H9 (cell line): ENCODE data around the gene YOD1. TPM values are rescaled to one million over a fixed set of nuclear protein-coding genes. Genes with fewer than 3 reads are reported as not detected.

Experiments
- DNase-seq: peaks from one replicate; pipeline ENCODE4 v3.0.0-alpha.2; 2017
- H2AFZ ChIP-seq: one replicate; pipeline ENCODE4 v1.6.1; 2013; ENCODE audit warnings: mild to moderate bottlenecking, low read length, control low read depth, moderate library complexity
- H2AK5ac ChIP-seq: 2 replicates; pipeline ENCODE4 v1.6.1; 2013; ENCODE audit warnings: low read length, control low read depth, mixed read lengths; ENCODE audit not compliant: insufficient read length
- H2BK120ac ChIP-seq: one replicate; pipeline ENCODE4 v1.6.1; 2013; ENCODE audit warnings: low read depth, mild to moderate bottlenecking, low read length, control low read depth, inconsistent platforms; ENCODE audit not compliant: poor library complexity, severe bottlenecking
- H2BK12ac ChIP-seq: 2 replicates; pipeline ENCODE4 v1.6.1; 2013; ENCODE audit warnings: low read length, control low read depth, mixed read lengths, low read depth; ENCODE audit not compliant: insufficient read length
- H2BK15ac ChIP-seq: 2 replicates; pipeline ENCODE4 v1.6.1; 2013; ENCODE audit warnings: low read depth, low read length, control low read depth
- H2BK20ac ChIP-seq: one replicate; pipeline ENCODE4 v1.6.1; 2013; ENCODE audit warnings: low read depth, mild to moderate bottlenecking, low read length, control low read depth, inconsistent platforms; ENCODE audit not compliant: poor library complexity, severe bottlenecking
- H2BK5ac ChIP-seq: 2 replicates; pipeline ENCODE4 v1.6.1; 2013; ENCODE audit warnings: low read length, control low read depth, mixed read lengths; ENCODE audit not compliant: insufficient read length
- H3K14ac ChIP-seq: 2 replicates; pipeline ENCODE4 v1.6.1; 2013; ENCODE audit warnings: low read length, control low read depth; ENCODE audit not compliant: insufficient read depth
- H3K18ac ChIP-seq: 2 replicates; pipeline ENCODE4 v1.6.1; 2013; ENCODE audit warnings: low read depth, mild to moderate bottlenecking, mixed read lengths, low read length, control low read depth; ENCODE audit not compliant: insufficient read length
- H3K23ac ChIP-seq: 2 replicates; pipeline ENCODE4 v1.6.1; 2013; ENCODE audit warnings: low read length, control low read depth, mixed read lengths, low read depth; ENCODE audit not compliant: insufficient read length
- H3K23me2 ChIP-seq: 2 replicates; pipeline ENCODE4 v1.6.1; 2013; ENCODE audit warnings: low read depth, mild to moderate bottlenecking, mixed read lengths, low read length, control low read depth; ENCODE audit not compliant: insufficient read length, poor library complexity, severe bottlenecking
- H3K27ac ChIP-seq: 2 replicates; pipeline ENCODE4 v1.5.1; 2013; ENCODE audit warnings: low read length, control low read depth, mixed read lengths, low read depth; ENCODE audit not compliant: insufficient read length
- H3K27me3 ChIP-seq: 2 replicates; pipeline ENCODE4 v1.6.1; 2013; ENCODE audit warnings: low read length, control low read depth, inconsistent platforms; ENCODE audit not compliant: insufficient read depth
- H3K4ac ChIP-seq: 2 replicates; pipeline ENCODE4 v1.6.1; 2013; ENCODE audit warnings: low read depth, mild to moderate bottlenecking, control low read depth, inconsistent platforms, low read length, moderate library complexity
- H3K4me1 ChIP-seq: 2 replicates; pipeline ENCODE4 v1.6.1; 2013; ENCODE audit warnings: low read length, control low read depth, inconsistent platforms; ENCODE audit not compliant: insufficient read depth
- H3K4me2 ChIP-seq: 2 replicates; pipeline ENCODE4 v1.6.1; 2013; ENCODE audit warnings: low read length, control low read depth, mixed read lengths; ENCODE audit not compliant: insufficient read length, insufficient read depth
- H3K56ac ChIP-seq: 2 replicates; pipeline ENCODE4 v1.6.1; 2013; ENCODE audit warnings: low read depth, mild to moderate bottlenecking, mixed read lengths, low read length, control low read depth; ENCODE audit not compliant: insufficient read length
- H3K79me1 ChIP-seq: 2 replicates; pipeline ENCODE4 v1.6.1; 2013; ENCODE audit warnings: low read depth, mild to moderate bottlenecking, moderate library complexity, low read length, control low read depth, inconsistent platforms; ENCODE audit not compliant: insufficient read depth, poor library complexity, severe bottlenecking
- H3K79me2 ChIP-seq: 2 replicates; pipeline ENCODE4 v1.6.1; 2013; ENCODE audit warnings: low read length, control low read depth, inconsistent platforms; ENCODE audit not compliant: insufficient read depth
- H3K9ac ChIP-seq: 2 replicates; pipeline ENCODE4 v1.6.1; 2013; ENCODE audit warnings: low read length, control low read depth, mixed read lengths; ENCODE audit not compliant: insufficient read length; ENCODE audit errors: extremely low read depth
- H3K9me3 ChIP-seq: one replicate; pipeline ENCODE4 v1.6.1; 2013; ENCODE audit warnings: low read depth, low read length, inconsistent platforms; ENCODE audit not compliant: control insufficient read depth
- H3T11ph ChIP-seq: one replicate; pipeline ENCODE4 v1.6.1; 2013; ENCODE audit warnings: mild to moderate bottlenecking, low read length, control low read depth, inconsistent platforms
- H4K20me1 ChIP-seq: one replicate; pipeline ENCODE4 v1.6.1; 2013; ENCODE audit not compliant: control insufficient read depth, insufficient read length, insufficient read depth
- H4K5ac ChIP-seq: 2 replicates; pipeline ENCODE4 v1.6.1; 2013; ENCODE audit warnings: low read depth, mild to moderate bottlenecking, mixed read lengths, low read length, control low read depth; ENCODE audit not compliant: insufficient read length
- H4K8ac ChIP-seq: replicated peaks from 2 replicates; pipeline ENCODE4 v1.6.1; 2013; ENCODE audit warnings: low read length, control low read depth, mixed read lengths, low read depth; ENCODE audit not compliant: insufficient read length
- H4K91ac ChIP-seq: 2 replicates; pipeline ENCODE4 v1.6.1; 2013; ENCODE audit warnings: low read depth, mild to moderate bottlenecking, moderate library complexity, mixed read lengths, low read length, control low read depth; ENCODE audit not compliant: insufficient read length
- H3K27ac Mint-ChIP-seq, 3 experiments: 2 replicates in 2 of 3; 3 replicates in 1 of 3; pipeline ENCODE4 v1.8.0; 2020 to 2021; ENCODE audit warnings: mixed read lengths in 3 of 3, mild to moderate bottlenecking in 1 of 3, moderate library complexity in 1 of 3
- H3K27me3 Mint-ChIP-seq: 2 replicates; pipeline ENCODE4 v1.8.0; 2021; ENCODE audit warnings: low read depth, mild to moderate bottlenecking, moderate library complexity, mixed read lengths
- H3K36me3 Mint-ChIP-seq, 3 experiments: 2 replicates in 2 of 3; 3 replicates in 1 of 3; pipeline ENCODE4 v1.8.0; 2020 to 2021; ENCODE audit warnings: low read depth in 3 of 3, mixed read lengths in 3 of 3; ENCODE audit not compliant: insufficient read depth in 1 of 3
- H3K4me1 Mint-ChIP-seq, 2 experiments: 2 replicates each; pipeline ENCODE4 v1.8.0; 2020; ENCODE audit warnings: mixed read lengths in 2 of 2
- H3K4me3 Mint-ChIP-seq, 2 experiments: 2 replicates in 1 of 2; 3 replicates in 1 of 2; pipeline ENCODE4 v1.8.0; 2020 to 2021; ENCODE audit warnings: mild to moderate bottlenecking in 2 of 2, mixed read lengths in 2 of 2, moderate library complexity in 1 of 2
- H3K9me3 Mint-ChIP-seq, 2 experiments: 2 replicates in 1 of 2; 3 replicates in 1 of 2; pipeline ENCODE4 v1.8.0; 2020; ENCODE audit warnings: mild to moderate bottlenecking in 2 of 2, mixed read lengths in 2 of 2, moderate library complexity in 1 of 2
- CTCF ChIP-seq: fragments of 200-600 bp; sonication (generic); conservative IDR thresholded peaks from 3 replicates; pipeline ENCODE4 v1.8.0; 2021; ENCODE audit warnings: antibody characterized with exemption, mild to moderate bottlenecking
- WGBS: extraction: QIAGEN DNeasy Blood & Tissue Kit; methylation state at CpG from one replicate; pipeline ENCODE4 v1.1.7; 2013; ENCODE audit warnings: missing lambda C conversion rate, low lambda C conversion rate, mixed read lengths; ENCODE audit not compliant: insufficient read length; ENCODE audit errors: extremely low coverage; 5-methylcytosine and 5-hydroxymethylcytosine counted together
- total RNA-seq: library from RNA; stranded (reverse); gene quantifications from 2 replicates; pipeline ENCODE4 v1.2.1, GENCODE V29; 2021

The YOD1 gene
- total RNA-seq, 1 experiment from 2014 or later: 8.6 TPM

GRCh38 chr1:207052911-207053769 is 2.1 kb upstream of the YOD1 start, which contains the start of gene PFKFB2:
Gene PFKFB2 (plus strand): TSS chr1:207053275. CDS start chr1:207054718, 1,443 bp downstream.
- no peaks in the 10 kb centered on the region; a peak in 1 of 5 replicates for H3K9me3 Mint-ChIP-seq
- H2AK5ac ChIP-seq: no peak within 1 kb of the TSS
- peak within 1 kb of the TSS; percentile 88 for H3K14ac ChIP-seq
- peaks cover 11% of the 10 kb centered on the region for H3K23me2 ChIP-seq
- H2BK20ac ChIP-seq: no peak within 1 kb of the TSS
- no peak within 1 kb of the TSS for H3T11ph ChIP-seq
- H2BK5ac ChIP-seq: peak within 1 kb of the TSS; percentile 36
- WGBS: no CpG with 5 or more reads among the region's 56 CpGs
- H3K27ac Mint-ChIP-seq: peak within 1 kb of the TSS; percentile 97 to 99 (median 97)
- H4K8ac ChIP-seq: no peak within 1 kb of the TSS
- DNase-seq: peak; percentile 100
- H3K23ac ChIP-seq: no peak within 1 kb of the TSS
- peaks cover 22 to 30% of the 10 kb centered on the region in 2 experiments for H3K4me1 Mint-ChIP-seq
- no peaks in the 10 kb centered on the region for H4K20me1 ChIP-seq
- H3K27me3 ChIP-seq: no peaks in the 10 kb centered on the region
- no peak within 1 kb of the TSS for H3K4ac ChIP-seq
- TF ChIP-seq CTCF: no peak; the same call in 2 of the 3 replicates
- peaks cover 1% of the 10 kb centered on the region for H3K27me3 Mint-ChIP-seq
- H3K79me2 ChIP-seq: peaks cover 10% of the 10 kb centered on the region; the same call in 1 of the 2 replicates
- H2BK15ac ChIP-seq: peak within 1 kb of the TSS; percentile 41; the same call in 1 of the 2 replicates
- H3K4me1 ChIP-seq: peaks cover 3% of the 10 kb centered on the region; the same call in 1 of the 2 replicates
- no peak within 1 kb of the TSS for H4K5ac ChIP-seq
- peak within 1 kb of the TSS; percentile 85 for H3K9ac ChIP-seq
- no peak within 1 kb of the TSS for H4K91ac ChIP-seq
- peak within 1 kb of the TSS; percentile 83 for H3K18ac ChIP-seq
- no peaks in the 10 kb centered on the region for H3K9me3 ChIP-seq
- H3K56ac ChIP-seq: no peak within 1 kb of the TSS
- no peak within 1 kb of the TSS for H2AFZ ChIP-seq
- H2BK120ac ChIP-seq: no peak within 1 kb of the TSS
- peak within 1 kb of the TSS; percentile 99 to 100 for H3K4me3 Mint-ChIP-seq
- H2BK12ac ChIP-seq: no peak within 1 kb of the TSS
- H3K79me1 ChIP-seq: no peaks in the 10 kb centered on the region
- peak within 1 kb of the TSS; percentile 42 for H3K27ac ChIP-seq
- peaks cover 10 to 15% (median 11%) of the 10 kb centered on the region in 3 experiments; a peak in 6 of 7 replicates for H3K36me3 Mint-ChIP-seq
- peak within 1 kb of the TSS; percentile 74 for H3K4me2 ChIP-seq
